ENCODE results near the gene PBX3.

PBX3 gene

DNA sequence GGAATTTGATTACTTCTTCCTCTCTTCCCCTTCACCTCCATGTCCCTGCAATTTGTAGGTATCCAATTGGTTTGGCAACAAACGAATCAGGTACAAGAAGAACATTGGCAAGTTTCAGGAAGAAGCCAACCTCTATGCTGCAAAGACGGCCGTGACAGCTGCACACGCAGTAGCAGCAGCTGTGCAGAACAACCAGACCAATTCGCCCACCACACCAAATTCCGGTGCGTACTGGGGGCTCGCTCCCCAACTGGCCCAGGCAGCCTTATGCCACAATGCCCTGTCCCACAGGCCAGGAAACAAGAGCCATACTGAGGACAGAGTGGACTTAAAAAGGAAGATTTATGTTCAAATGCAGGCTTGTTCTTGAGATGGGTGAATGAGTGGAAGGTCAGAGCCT, 213.5 kb downstream of the PBX3 start:
- Mint-ChIP-seq H3K4me3 (no peak overlapping the region), H3K4me1 (peaks cover 36% of the 10 kb centered on the region), H3K27me3 (ENCODE audit: low read depth, poor library complexity) (peaks cover 3% of the 10 kb centered on the region), H3K9me3 (no peaks in the 10 kb centered on the region), H3K27ac (peak overlapping the region; percentile 15), H3K36me3 (ENCODE audit: low read depth) (peaks cover 9% of the 10 kb centered on the region)
- DNase-seq = no peak
- TF ChIP-seq, protein P1, sequence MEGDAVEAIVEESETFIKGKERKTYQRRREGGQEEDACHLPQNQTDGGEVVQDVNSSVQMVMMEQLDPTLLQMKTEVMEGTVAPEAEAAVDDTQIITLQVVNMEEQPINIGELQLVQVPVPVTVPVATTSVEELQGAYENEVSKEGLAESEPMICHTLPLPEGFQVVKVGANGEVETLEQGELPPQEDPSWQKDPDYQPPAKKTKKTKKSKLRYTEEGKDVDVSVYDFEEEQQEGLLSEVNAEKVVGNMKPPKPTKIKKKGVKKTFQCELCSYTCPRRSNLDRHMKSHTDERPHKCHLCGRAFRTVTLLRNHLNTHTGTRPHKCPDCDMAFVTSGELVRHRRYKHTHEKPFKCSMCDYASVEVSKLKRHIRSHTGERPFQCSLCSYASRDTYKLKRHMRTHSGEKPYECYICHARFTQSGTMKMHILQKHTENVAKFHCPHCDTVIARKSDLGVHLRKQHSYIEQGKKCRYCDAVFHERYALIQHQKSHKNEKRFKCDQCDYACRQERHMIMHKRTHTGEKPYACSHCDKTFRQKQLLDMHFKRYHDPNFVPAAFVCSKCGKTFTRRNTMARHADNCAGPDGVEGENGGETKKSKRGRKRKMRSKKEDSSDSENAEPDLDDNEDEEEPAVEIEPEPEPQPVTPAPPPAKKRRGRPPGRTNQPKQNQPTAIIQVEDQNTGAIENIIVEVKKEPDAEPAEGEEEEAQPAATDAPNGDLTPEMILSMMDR (IDR thresholded peaks at IDR 0.05) = no peak

DNA sequence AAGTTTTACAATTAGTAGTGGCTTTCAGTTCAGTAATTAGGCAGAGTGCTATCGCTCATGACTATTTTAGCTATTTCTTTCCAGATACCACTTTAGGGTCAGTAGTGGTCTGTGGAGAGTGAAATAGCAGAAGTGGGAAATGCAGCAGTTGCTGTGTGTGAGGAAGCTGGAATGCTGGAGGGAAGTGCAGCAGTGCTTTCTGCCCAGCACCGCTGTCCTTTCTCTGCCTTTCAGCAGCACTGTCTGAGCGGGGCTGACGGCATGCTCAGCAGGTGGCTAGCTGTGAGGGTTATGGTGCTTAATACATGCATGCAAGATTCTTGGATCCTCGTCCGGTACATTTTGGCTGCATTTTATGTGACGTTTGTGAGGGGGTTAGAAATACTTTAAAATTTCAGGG, 213.9 kb downstream of the PBX3 start:
- TF ChIP-seq, protein P1 (IDR thresholded peaks at IDR 0.05) = no peak
- DNase-seq = peak; percentile 20
- Mint-ChIP-seq H3K4me3 (no peak overlapping the region), H3K36me3 (ENCODE audit: low read depth) (peaks cover 9% of the 10 kb centered on the region), H3K27ac (peak overlapping the region; percentile 15), H3K27me3 (ENCODE audit: low read depth, poor library complexity) (peaks cover 3% of the 10 kb centered on the region), H3K4me1 (peaks cover 39% of the 10 kb centered on the region), H3K9me3 (no peaks in the 10 kb centered on the region)

DNA sequence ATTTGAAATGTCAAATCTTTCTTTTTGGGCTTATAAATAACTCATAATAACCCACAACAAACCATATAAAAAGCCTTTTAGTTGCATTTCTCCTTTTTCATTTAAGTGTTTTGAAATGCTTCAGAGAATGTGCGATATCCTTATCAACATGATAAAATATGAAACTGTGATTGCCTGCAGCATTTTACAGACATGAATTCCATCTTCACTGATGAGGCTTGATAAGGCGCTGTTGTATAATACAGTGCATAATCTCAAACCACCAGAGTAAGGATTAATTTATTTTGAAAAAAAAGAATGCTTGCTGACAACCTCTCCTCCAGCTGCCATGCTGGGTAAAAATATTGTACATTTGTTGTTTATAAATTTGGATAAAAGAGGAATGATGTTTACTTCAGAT, 216.8 kb downstream of the PBX3 start:
- Mint-ChIP-seq H3K4me1 (peaks cover 52% of the 10 kb centered on the region), H3K27ac (no peak overlapping the region), H3K9me3 (no peaks in the 10 kb centered on the region), H3K27me3 (ENCODE audit: low read depth, poor library complexity) (no peaks in the 10 kb centered on the region), H3K36me3 (ENCODE audit: low read depth) (peaks cover 9% of the 10 kb centered on the region), H3K4me3 (no peak overlapping the region)
- no peak for DNase-seq
- TF ChIP-seq, protein P1 (IDR thresholded peaks at IDR 0.05) = no peak

DNA sequence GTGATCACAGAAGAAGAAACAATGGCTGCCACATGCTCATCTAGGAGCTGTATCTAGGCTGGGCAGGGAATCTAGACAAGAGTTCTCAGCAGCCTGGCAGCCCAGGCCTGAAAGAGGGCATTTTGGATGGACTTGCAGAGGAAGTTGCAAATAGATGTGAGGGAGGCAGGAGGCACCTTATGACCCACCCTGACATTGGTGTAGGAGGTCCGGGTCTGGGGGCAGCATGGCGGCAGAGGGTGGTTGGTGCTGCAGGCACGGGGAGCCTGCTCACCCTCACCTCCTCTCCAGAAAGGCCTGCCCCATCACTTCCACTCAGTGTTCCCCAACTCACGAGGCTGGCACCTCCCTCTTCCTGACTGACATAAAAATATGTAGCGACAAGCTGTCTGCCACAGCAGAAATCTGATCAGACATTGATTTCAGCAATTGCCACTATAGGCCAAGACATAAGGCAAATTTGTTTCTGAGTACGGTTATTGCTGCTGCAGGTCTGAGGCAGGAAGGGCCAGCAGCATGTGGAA, 217.6 kb downstream of the PBX3 start:
- Mint-ChIP-seq H3K27me3 (ENCODE audit: low read depth, poor library complexity) (no peaks in the 10 kb centered on the region), H3K4me3 (no peak overlapping the region), H3K36me3 (ENCODE audit: low read depth) (peaks cover 9% of the 10 kb centered on the region), H3K27ac (no peak overlapping the region), H3K9me3 (no peaks in the 10 kb centered on the region), H3K4me1 (peaks cover 52% of the 10 kb centered on the region)
- TF ChIP-seq, protein P1 (IDR thresholded peaks at IDR 0.05) = no peak
- DNase-seq = no peak

DNA sequence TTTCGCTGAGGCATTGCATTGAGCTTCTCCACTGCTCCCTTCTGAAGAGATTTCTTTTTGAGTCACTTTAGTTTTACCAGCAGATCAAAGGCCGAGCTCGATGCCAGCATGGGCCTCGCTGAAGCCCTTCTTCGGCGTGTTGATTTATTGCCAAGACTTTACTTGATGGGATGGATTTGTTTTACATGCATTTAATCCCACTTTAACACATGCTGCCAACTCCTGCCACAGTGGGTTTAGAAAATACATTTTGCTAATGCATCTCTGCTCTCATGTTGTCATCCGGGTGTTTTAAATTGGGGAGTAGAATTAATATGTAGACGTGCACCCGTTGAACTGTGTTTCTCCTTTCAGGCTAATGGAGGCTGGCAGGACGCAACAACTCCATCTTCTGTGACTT, 218.3 kb downstream of the PBX3 start:
- H3K36me3 Mint-ChIP-seq (ENCODE audit: low read depth) = peaks cover 9% of the 10 kb centered on the region
- no peak overlapping the region for H3K27ac Mint-ChIP-seq
- peak overlapping the region; percentile 2 for H3K4me3 Mint-ChIP-seq
- TF ChIP-seq, protein P1 (IDR thresholded peaks at IDR 0.05) = no peak
- H3K9me3 Mint-ChIP-seq = no peaks in the 10 kb centered on the region
- DNase-seq = no peak
- H3K4me1 Mint-ChIP-seq = peaks cover 50% of the 10 kb centered on the region
- no peaks in the 10 kb centered on the region for H3K27me3 Mint-ChIP-seq (ENCODE audit: low read depth, poor library complexity)

DNA sequence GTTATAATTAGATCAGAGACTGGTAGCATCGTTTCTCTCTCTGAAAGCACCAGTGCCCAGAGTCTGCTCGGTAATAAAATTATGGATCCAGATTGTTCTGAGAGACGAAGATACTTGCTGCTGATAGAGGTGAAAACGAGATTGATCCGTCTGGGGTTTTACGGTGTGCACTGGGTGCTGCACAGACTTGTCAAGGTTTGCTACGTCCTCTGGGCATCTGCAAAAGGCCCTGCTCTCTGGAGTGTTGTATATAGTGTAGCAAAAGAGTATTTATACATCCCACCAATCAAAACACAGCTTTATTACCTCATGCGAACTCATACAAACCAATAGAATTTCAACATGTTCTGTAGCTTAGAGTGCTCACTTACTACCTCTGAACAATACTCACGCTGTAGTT, 219.3 kb downstream of the PBX3 start:
- H3K36me3 Mint-ChIP-seq (ENCODE audit: low read depth) = peaks cover 9% of the 10 kb centered on the region
- H3K4me1 Mint-ChIP-seq = peaks cover 40% of the 10 kb centered on the region
- no peak overlapping the region for H3K27ac Mint-ChIP-seq
- H3K4me3 Mint-ChIP-seq = no peak overlapping the region
- H3K9me3 Mint-ChIP-seq = no peaks in the 10 kb centered on the region
- H3K27me3 Mint-ChIP-seq (ENCODE audit: low read depth, poor library complexity) = no peaks in the 10 kb centered on the region
- TF ChIP-seq, protein P1 (IDR thresholded peaks at IDR 0.05) = no peak
- no peak for DNase-seq

Measured in nephron progenitor cell (in vitro differentiated cells).